Peyer's patch (tissue), 4 donors: ENCODE results near the gene PPP1R7. TPM values are rescaled to one million over a fixed set of nuclear protein-coding genes. Genes with fewer than 3 reads are reported as not detected.

Experiments
- DNase-seq, 3 donors: peaks; one replicate each; pipeline ENCODE4 v3.0.0-alpha.2; 2017 to 2019
- H3K27ac ChIP-seq, 4 donors: fragments of 200-600 bp; sonication (generic); one replicate each; pipeline ENCODE4 v1.5.1; 2016 to 2019
- H3K27me3 ChIP-seq, 2 donors: fragments of 200-600 bp; sonication (generic); one replicate each; pipeline ENCODE4 v1.5.1; 2019
- H3K36me3 ChIP-seq, 3 donors: fragments of 200-600 bp; sonication (generic); one replicate each; pipeline ENCODE4 v1.5.1; 2016 to 2019
- H3K4me1 ChIP-seq, 4 donors: fragments of 200-600 bp; sonication (generic); one replicate each; pipeline ENCODE4 v1.5.1; 2016 to 2019
- H3K4me3 ChIP-seq, 4 donors: fragments of 200-600 bp; sonication (generic); 1 replicate in 3 of 4; 2 replicates in 1 of 4; pipeline ENCODE4 v1.5.1; 2016 to 2019; ENCODE audit warnings: mild to moderate bottlenecking in 1 of 4
- H3K9me3 ChIP-seq, 4 donors: fragments of 200-600 bp; sonication (generic); one replicate each; pipeline ENCODE4 v1.5.1; 2016 to 2019; ENCODE audit warnings: mild to moderate bottlenecking in 1 of 4
- CTCF ChIP-seq, 6 experiments: fragments of 450-650 bp in 4 of 6; fragments of 200-600 bp in 2 of 6; sonication (generic) in 1 of 6; IDR thresholded peaks; one replicate each; pipeline ENCODE4 v1.5.1; 2017 to 2019; ENCODE audit warnings: antibody characterized with exemption in 6 of 6, mild to moderate bottlenecking in 3 of 6, moderate library complexity in 1 of 6
- POLR2A ChIP-seq, 2 donors: fragments of 450-650 bp; IDR thresholded peaks; one replicate each; pipeline ENCODE4 v1.5.1; 2017; ENCODE audit warnings: antibody characterized with exemption in 2 of 2, mild to moderate bottlenecking in 2 of 2, moderate library complexity in 2 of 2
- small RNA-seq, 2 donors: library from RNA; depleted of rRNA; stranded (forward); fragments of <200 nt; gene quantifications; one replicate each; pipeline ENCODE3, GENCODE V24; 2016
- total RNA-seq, 4 donors: library from RNA; depleted of rRNA; stranded (reverse); fragments of >200 nt; gene quantifications; one replicate each; pipeline ENCODE4 v1.1.0, GENCODE V29; 2016

Gene PPP1R7
- total RNA-seq, 4 donors from 2014 or later: 13.2 to 44.0 (median 28.1) TPM

DNA sequence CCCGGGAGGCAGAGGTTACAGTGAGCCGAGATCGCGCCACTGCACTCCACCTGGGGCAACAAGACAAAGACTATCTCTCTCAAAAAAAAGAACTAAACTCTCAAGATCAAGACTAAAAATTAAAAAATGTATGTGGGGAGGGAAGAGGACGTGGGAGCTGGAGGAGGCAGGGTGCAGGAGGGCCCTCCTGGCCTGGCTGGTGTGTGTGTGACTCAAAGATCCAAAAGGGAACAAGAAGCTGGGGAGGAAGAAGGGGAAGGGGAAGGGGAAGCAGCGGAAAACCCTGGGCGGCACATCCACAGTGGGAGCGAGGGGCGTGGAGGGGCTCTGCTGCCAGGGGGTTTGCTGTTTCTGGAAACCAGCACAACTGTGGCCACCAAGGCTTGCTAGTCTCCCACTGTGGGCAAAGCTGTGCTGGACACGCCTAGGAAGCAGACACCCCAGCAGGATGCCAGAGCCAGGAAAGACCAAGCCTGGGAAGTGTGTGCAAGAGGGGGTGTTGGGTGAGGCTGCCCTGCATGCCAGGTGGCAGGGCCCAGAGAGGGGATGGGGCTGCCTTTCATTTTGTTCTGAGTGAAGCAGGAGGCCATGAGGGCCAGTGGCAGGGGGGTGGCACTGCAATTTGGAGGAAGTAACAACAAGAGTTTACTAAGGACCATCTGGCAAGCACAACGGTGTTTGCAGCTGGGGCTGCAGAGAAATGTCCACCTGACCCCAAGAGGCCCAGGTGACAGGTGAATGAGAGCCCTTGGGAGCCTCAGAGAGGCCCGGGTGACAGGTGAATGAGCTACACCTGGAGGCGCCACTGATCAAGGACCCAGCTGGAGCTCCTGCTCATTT, 82.7 kb downstream of the PPP1R7 start:
- no peaks in the 10 kb centered on the region for H3K27me3 ChIP-seq
- peaks cover 0 to 99% (median 0%) of the 10 kb centered on the region in 3 donors for H3K36me3 ChIP-seq
- H3K9me3 ChIP-seq: no peaks in the 10 kb centered on the region
- TF ChIP-seq CTCF (IDR thresholded peaks at IDR 0.05) (no peak), POLR2A (IDR thresholded peaks at IDR 0.05) (no peak)
- no peak overlapping the region for H3K27ac ChIP-seq
- H3K4me3 ChIP-seq: no peak overlapping the region
- H3K4me1 ChIP-seq: no peaks in the 10 kb centered on the region
- peak in 1 of 3 donors; percentile 42 for DNase-seq

Small RNA genes lying within 50 kb of the gene (small RNA-seq; reads per million reads assigned to genes)
- 0 reads per million in 2 donors for gene AC005237.2

Other genes with a start within 250 kb of the PPP1R7 start
- gene CROCC2, start 244.1 kb upstream of the PPP1R7 start, total RNA-seq: under 1 TPM in 2 of 4 donors, not detected in 2; 0.27 to 0.83 TPM
- gene SNED1, start 151.8 kb upstream of the PPP1R7 start, total RNA-seq: 10 to 100 TPM in 3 of 4 donors, 1 to 10 TPM in 1; 6.8 to 83.3 (median 25.2) TPM
- gene MTERF4, start 48.2 kb upstream of the PPP1R7 start, total RNA-seq: 10 to 100 TPM; 28.9 to 55.4 (median 47.9) TPM
- gene PASK, start 995 bp upstream of the PPP1R7 start, total RNA-seq: 100 to 1,000 TPM in 1 of 4 donors, 10 to 100 TPM in 3; 12.1 to 790 (median 26.7) TPM
- 100 to 1,000 TPM in 3 of 4 donors, 10 to 100 TPM in 1; 89.1 to 188 (median 102) TPM for gene ANO7, start 38.2 kb downstream of the PPP1R7 start, total RNA-seq
- gene HDLBP, start 165.2 kb downstream of the PPP1R7 start, total RNA-seq: 100 to 1,000 TPM; 361 to 651 (median 454) TPM
- gene SEPTIN2, start 165.5 kb downstream of the PPP1R7 start, total RNA-seq: 100 to 1,000 TPM; 175 to 281 (median 193) TPM
- gene FARP2, start 205.8 kb downstream of the PPP1R7 start, total RNA-seq: 100 to 1,000 TPM; 107 to 169 (median 140) TPM